Astrocyte (in vitro differentiated cells and primary cell): ENCODE results near the gene PPIP5K1. TPM values are rescaled to one million over a fixed set of nuclear protein-coding genes. Genes with fewer than 3 reads are reported as not detected.
A peak's percentile ranks its signal among the peaks of the same experiment; 100 is the strongest.

Experiments
- DNase-seq: peaks from one replicate; pipeline ENCODE4 v3.0.0-alpha.2; 2010; ENCODE audit warnings: low read depth
- FAIRE-seq: peaks from 2 replicates; lab custom pipeline; 2011; peaks lifted over from hg19 to GRCh38; lab: Jason Lieb, UNC
- H2AFZ ChIP-seq: 2 replicates; pipeline ENCODE4 v1.6.0; 2012; ENCODE audit warnings: low read depth, low read length, inconsistent platforms
- H3K27ac ChIP-seq: 2 replicates; pipeline ENCODE4 v1.5.1; 2011; ENCODE audit warnings: low read depth, low read length, inconsistent platforms
- H3K27me3 ChIP-seq: 2 replicates; pipeline ENCODE4 v1.6.0; 2011; ENCODE audit warnings: low read length, inconsistent platforms; ENCODE audit not compliant: insufficient read depth
- H3K36me3 ChIP-seq: 2 replicates; pipeline ENCODE4 v1.5.1; 2011; ENCODE audit warnings: low read length, inconsistent platforms; ENCODE audit not compliant: insufficient read depth
- H3K4me1 ChIP-seq: 2 replicates; pipeline ENCODE4 v1.5.1; 2011; ENCODE audit warnings: low read length, inconsistent platforms; ENCODE audit not compliant: insufficient read depth
- H3K4me2 ChIP-seq: 2 replicates; pipeline ENCODE4 v1.6.0; 2012; ENCODE audit warnings: low read length, inconsistent platforms
- H3K4me3 ChIP-seq: 2 replicates; pipeline ENCODE4 v1.5.1; 2011; ENCODE audit warnings: low read depth, mild to moderate bottlenecking, low read length, inconsistent platforms; ENCODE audit not compliant: insufficient read depth
- H3K79me2 ChIP-seq: 2 replicates; pipeline ENCODE4 v1.6.0; 2012; ENCODE audit warnings: mild to moderate bottlenecking, low read length, inconsistent platforms; ENCODE audit not compliant: insufficient read depth
- H3K9ac ChIP-seq: 2 replicates; pipeline ENCODE4 v1.6.0; 2012; ENCODE audit warnings: mild to moderate bottlenecking, low read length, inconsistent platforms
- H3K9me3 ChIP-seq: 2 replicates; pipeline ENCODE4 v1.5.1; 2012; ENCODE audit warnings: low read depth, mild to moderate bottlenecking, low read length, inconsistent platforms; ENCODE audit not compliant: insufficient read depth
- H4K20me1 ChIP-seq: 2 replicates; pipeline ENCODE4 v1.6.0; 2012; ENCODE audit warnings: low read length, inconsistent platforms; ENCODE audit not compliant: insufficient read depth
- H3K27ac Mint-ChIP-seq: one replicate; pipeline ENCODE4 v1.8.0; 2021; ENCODE audit warnings: mild to moderate bottlenecking, mixed read lengths; ENCODE audit not compliant: unreplicated experiment
- H3K27me3 Mint-ChIP-seq: one replicate; pipeline ENCODE4 v1.8.0; 2021; ENCODE audit warnings: low read depth, mixed read lengths; ENCODE audit not compliant: unreplicated experiment
- H3K36me3 Mint-ChIP-seq: one replicate; pipeline ENCODE4 v1.8.0; 2021; ENCODE audit warnings: low read depth, mixed read lengths; ENCODE audit not compliant: unreplicated experiment
- H3K4me1 Mint-ChIP-seq: one replicate; pipeline ENCODE4 v1.8.0; 2021; ENCODE audit warnings: low read depth, mixed read lengths; ENCODE audit not compliant: unreplicated experiment
- H3K4me3 Mint-ChIP-seq: one replicate; pipeline ENCODE4 v1.8.0; 2021; ENCODE audit warnings: mild to moderate bottlenecking, moderate library complexity, mixed read lengths; ENCODE audit not compliant: unreplicated experiment
- H3K9me3 Mint-ChIP-seq: one replicate; pipeline ENCODE4 v1.8.0; 2021; ENCODE audit warnings: mild to moderate bottlenecking, mixed read lengths; ENCODE audit not compliant: unreplicated experiment
- CTCF ChIP-seq: IDR thresholded peaks from 2 replicates; pipeline ENCODE4 v1.5.1; 2011; ENCODE audit warnings: low read depth, mild to moderate bottlenecking, inconsistent platforms, low read length, moderate library complexity; ENCODE audit not compliant: insufficient read depth
- EZH2 ChIP-seq: IDR thresholded peaks from 2 replicates; pipeline ENCODE4 v1.6.1; 2012; ENCODE audit warnings: mild to moderate bottlenecking, low read length, inconsistent platforms; ENCODE audit not compliant: insufficient read depth
- total RNA-seq: library from RNA; stranded (reverse); gene quantifications from 2 replicates; pipeline ENCODE4 v1.2.1, GENCODE V29; 2021

Gene PPIP5K1
- total RNA-seq, 1 donor from 2014 or later = 21.4 TPM

- DNase-seq (no peak), FAIRE-seq (no peak)
- TF ChIP-seq CTCF = no peak
- TF ChIP-seq EZH2 = no peak
- Histone ChIP-seq H3K79me2 (no peaks in the 10 kb centered on the region), H4K20me1 (no peaks in the 10 kb centered on the region), H3K27ac (no peak overlapping the region), H3K9ac (peak overlapping the region; percentile 49), H3K9me3 (no peaks in the 10 kb centered on the region), H3K4me2 (peak overlapping the region; percentile 97), H2AFZ (peak overlapping the region; percentile 19), H3K27me3 (no peaks in the 10 kb centered on the region), H3K4me1 (peaks cover 26% of the 10 kb centered on the region), H3K36me3 (no peaks in the 10 kb centered on the region), H3K4me3 (peak overlapping the region; percentile 71)
- Mint-ChIP-seq H3K4me1 (peaks cover 47% of the 10 kb centered on the region), H3K4me3 (peak overlapping the region; percentile 87), H3K27ac (peak overlapping the region; percentile 86), H3K9me3 (no peaks in the 10 kb centered on the region), H3K36me3 (peaks cover 3% of the 10 kb centered on the region), H3K27me3 (peaks cover 6% of the 10 kb centered on the region)
Measured at GRCh38 chr15:43509660-43510199, 80.3 kb downstream of the PPIP5K1 start.

GRCh38 chr15:43508991-43509659, 80.9 kb downstream of the PPIP5K1 start:
- DNase-seq (no peak), FAIRE-seq (no peak)
- H2AFZ ChIP-seq = peak overlapping the region; percentile 19
- Mint-ChIP-seq H3K36me3 (peaks cover 3% of the 10 kb centered on the region), H3K4me1 (peaks cover 41% of the 10 kb centered on the region), H3K27me3 (peaks cover 6% of the 10 kb centered on the region), H3K4me3 (peak overlapping the region; percentile 87), H3K27ac (peak overlapping the region; percentile 75), H3K9me3 (no peaks in the 10 kb centered on the region)
- H3K4me1 ChIP-seq = peaks cover 22% of the 10 kb centered on the region
- H3K27ac ChIP-seq = no peak overlapping the region
- H3K4me2 ChIP-seq = peak overlapping the region; percentile 97
- TF ChIP-seq EZH2 = no peak
- no peak for TF ChIP-seq CTCF
- H3K79me2 ChIP-seq = no peaks in the 10 kb centered on the region
- H4K20me1 ChIP-seq = no peaks in the 10 kb centered on the region
- no peaks in the 10 kb centered on the region for H3K9me3 ChIP-seq
- no peaks in the 10 kb centered on the region for H3K36me3 ChIP-seq
- no peak overlapping the region for H3K4me3 ChIP-seq
- peak overlapping the region; percentile 49 for H3K9ac ChIP-seq
- H3K27me3 ChIP-seq = no peaks in the 10 kb centered on the region

GRCh38 chr15:43508421-43508820, 81.6 kb downstream of the PPIP5K1 start:
- no peak for FAIRE-seq
- Histone ChIP-seq H3K27ac (no peak overlapping the region), H3K4me2 (peak overlapping the region; percentile 97), H3K4me3 (no peak overlapping the region), H3K27me3 (no peaks in the 10 kb centered on the region), H3K79me2 (no peaks in the 10 kb centered on the region), H3K36me3 (no peaks in the 10 kb centered on the region), H3K4me1 (peaks cover 17% of the 10 kb centered on the region), H3K9ac (no peak overlapping the region), H3K9me3 (no peaks in the 10 kb centered on the region), H4K20me1 (no peaks in the 10 kb centered on the region), H2AFZ (no peak overlapping the region)
- Mint-ChIP-seq H3K27me3 (peaks cover 6% of the 10 kb centered on the region), H3K4me1 (peaks cover 35% of the 10 kb centered on the region), H3K4me3 (no peak overlapping the region), H3K9me3 (no peaks in the 10 kb centered on the region), H3K27ac (no peak overlapping the region), H3K36me3 (peaks cover 3% of the 10 kb centered on the region)
- TF ChIP-seq CTCF (no peak), EZH2 (no peak)
- no peak for DNase-seq
